Fibroblast of mammary gland (primary cell): Measurements from ENCODE around the gene USB1.

ENCODE experiments used
- DNase-seq: peaks from one replicate; pipeline ENCODE4 v3.0.0-alpha.2; 2010; ENCODE audit warnings: low read depth
- H3K4me3 ChIP-seq: 2 replicates; pipeline ENCODE4 v1.5.1; 2011; ENCODE audit warnings: low read depth, mild to moderate bottlenecking, low read length, moderate library complexity; ENCODE audit not compliant: control insufficient read depth
- CTCF ChIP-seq: conservative IDR thresholded peaks from 2 replicates; pipeline ENCODE4 v1.5.1; 2011; ENCODE audit warnings: low read depth, low read length, inconsistent platforms; ENCODE audit not compliant: control insufficient read depth, insufficient read depth

Gene USB1

DNA sequence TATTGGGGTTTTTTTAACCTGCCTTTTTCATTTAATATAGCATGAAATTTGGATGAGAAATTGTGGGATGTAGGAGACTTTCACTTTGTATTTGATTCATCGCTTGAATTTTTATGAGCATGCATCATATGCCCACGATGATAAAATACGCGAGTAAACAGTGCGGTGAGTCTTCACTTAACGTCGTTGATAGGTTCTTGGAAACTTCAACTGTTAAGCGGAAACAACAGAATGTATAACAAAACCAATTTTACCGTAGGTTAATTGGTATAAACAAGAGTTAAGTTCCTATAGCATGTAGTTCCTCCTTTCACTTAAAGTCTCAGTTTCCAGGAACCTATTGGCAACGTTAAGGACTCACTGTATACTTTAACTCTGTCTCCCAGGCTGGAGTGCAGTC, 53.1 kb downstream of the USB1 start:
- no peak for TF ChIP-seq CTCF
- no peak overlapping the region for H3K4me3 ChIP-seq
- no peak for DNase-seq

DNA sequence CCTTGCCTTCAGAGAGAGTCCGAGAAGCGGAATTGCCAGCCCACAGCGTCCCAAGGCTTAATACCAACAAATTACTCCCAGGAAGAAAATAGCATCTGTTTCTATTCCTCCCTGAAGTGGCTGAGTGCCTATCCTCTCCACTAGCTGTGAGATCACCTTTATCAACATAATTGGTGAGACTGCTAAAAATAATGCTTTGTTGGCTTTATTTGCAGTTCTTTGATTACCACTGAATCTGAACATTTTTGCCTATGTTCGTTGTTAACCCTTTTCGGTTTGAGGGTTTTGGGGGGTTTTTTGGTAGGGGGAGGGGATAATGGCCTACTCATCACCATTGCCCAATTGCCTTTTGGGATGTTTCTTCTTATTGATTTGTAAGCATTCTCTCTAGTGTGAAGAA, 55.4 kb downstream of the USB1 start:
- no peak for TF ChIP-seq CTCF
- DNase-seq: no peak
- no peak overlapping the region for H3K4me3 ChIP-seq

DNA sequence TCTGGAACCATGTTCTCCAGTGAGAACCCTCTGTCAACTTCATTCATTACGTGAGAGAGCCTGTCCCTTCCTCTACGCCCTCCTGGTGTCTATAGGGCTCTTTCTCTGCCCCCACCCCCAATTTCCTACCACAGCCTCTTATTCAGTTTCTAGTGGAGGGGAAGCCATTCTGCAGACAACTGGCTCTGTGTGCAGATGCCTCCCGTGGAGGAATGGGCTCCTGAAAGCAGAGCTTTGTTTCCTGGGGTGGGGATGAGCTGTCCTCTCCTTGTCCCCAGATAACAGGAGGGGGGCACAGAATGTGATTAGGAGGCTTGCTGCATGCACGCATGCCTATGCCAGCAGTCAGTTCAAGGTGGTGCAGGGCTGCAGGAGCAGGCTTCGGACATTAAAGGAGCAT, 55.9 kb downstream of the USB1 start:
- H3K4me3 ChIP-seq: no peak overlapping the region
- no peak for DNase-seq
- TF ChIP-seq CTCF: no peak

DNA sequence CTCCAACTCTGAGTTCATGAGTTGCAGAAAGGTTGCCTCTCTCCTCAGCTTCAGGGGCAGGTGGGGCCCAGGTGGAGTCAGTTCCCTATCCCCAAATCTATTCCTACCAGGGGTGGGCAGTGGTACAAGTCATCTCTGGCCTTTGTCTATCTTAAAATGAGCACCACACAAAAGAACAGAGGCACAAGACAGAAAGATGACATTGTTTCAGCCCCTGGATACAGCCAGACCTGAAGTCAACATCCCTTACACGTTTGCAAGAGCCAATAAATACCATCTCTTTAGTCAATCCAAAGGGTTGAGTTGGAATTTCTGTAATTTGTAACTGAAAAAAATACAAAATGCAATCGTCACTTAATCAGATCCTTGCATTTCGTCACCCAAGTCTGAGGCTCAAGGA, 56.6 kb downstream of the USB1 start:
- no peak overlapping the region for H3K4me3 ChIP-seq
- no peak for TF ChIP-seq CTCF
- DNase-seq: no peak

GRCh38 chr16:58062821-58063220, 61.6 kb downstream of the USB1 start:
- no peak for TF ChIP-seq CTCF
- no peak overlapping the region for H3K4me3 ChIP-seq
- no peak for DNase-seq

DNA sequence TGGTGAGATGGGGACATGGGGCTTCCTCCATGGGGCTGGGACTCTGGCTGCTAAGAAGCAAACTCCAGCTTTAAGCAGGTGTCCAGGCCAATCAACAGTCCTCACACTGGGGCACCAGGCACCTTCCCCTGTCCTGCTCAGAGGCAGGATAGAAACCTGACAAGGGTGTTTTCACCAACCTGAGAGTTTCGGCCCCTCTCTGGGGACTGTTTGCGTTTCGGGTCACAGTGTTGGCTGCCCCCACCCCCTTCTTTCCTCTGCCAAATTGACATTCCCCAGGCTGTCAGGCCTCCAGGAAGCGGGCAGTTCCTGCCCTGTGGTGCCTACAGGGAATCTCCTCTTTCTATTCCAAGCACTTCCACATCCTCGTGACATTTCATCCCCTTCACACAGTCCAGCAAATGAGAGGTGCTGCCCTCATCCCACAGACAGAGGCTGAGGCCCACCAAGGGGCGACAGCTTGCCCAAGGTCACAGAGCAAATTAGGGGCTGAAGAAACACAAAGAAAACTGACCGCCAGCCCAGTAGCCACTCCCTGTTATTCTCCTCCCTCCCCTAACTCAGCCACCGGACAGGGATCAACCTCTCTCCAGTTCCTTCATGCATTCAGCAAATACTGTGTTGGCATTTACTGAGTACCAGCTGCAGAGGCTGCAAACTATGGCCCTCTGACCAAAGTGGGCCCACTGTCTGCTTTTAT, 62.3 kb downstream of the USB1 start:
- TF ChIP-seq CTCF: no peak
- no peak for DNase-seq
- H3K4me3 ChIP-seq: no peak overlapping the region

GRCh38 chr16:58070585-58070984, 69.4 kb downstream of the USB1 start:
- no peak for TF ChIP-seq CTCF
- no peak for DNase-seq
- H3K4me3 ChIP-seq: no peak overlapping the region
